Measurements from ENCODE around the gene FBXW9.
"Not testable (repeated sequence)": the region's sequence is repeated elsewhere in the genome, so short reads cannot be mapped to it uniquely, and the experiment has no call there.

The FBXW9 gene

GRCh38 chr19:12647047-12647446, 49.4 kb downstream of the FBXW9 start:
- Histone ChIP-seq H3K79me2 (ENCODE audit: control insufficient read depth, insufficient read depth, low read length) (no peaks in the 10 kb centered on the region), H3K18ac (ENCODE audit: low read length) (no peak overlapping the region), H3K27me3 (ENCODE audit: insufficient read depth, low read length, poor library complexity) (no peaks in the 10 kb centered on the region), H2BK5ac (ENCODE audit: low read length) (no peak overlapping the region), H3K36me3 (ENCODE audit: control insufficient read depth, insufficient read depth, low read length) (no peaks in the 10 kb centered on the region), H3K9ac (ENCODE audit: low read length) (no peak overlapping the region), H4K8ac (ENCODE audit: low read depth, low read length) (no peak overlapping the region), H2BK15ac (replicated peaks; ENCODE audit: low read depth) (no peak overlapping the region), H3K4me3 (ENCODE audit: low read length) (no peak overlapping the region), H3K23ac (ENCODE audit: low read length) (no peak overlapping the region), H3K4me2 (ENCODE audit: low read length) (no peak overlapping the region), H3K4ac (ENCODE audit: low read depth, low read length) (no peak overlapping the region), H3K79me1 (ENCODE audit: low read length) (no peaks in the 10 kb centered on the region), H4K5ac (ENCODE audit: low read length) (no peak overlapping the region), H2AK5ac (ENCODE audit: low read length) (no peak overlapping the region), H3K56ac (ENCODE audit: low read length) (no peak overlapping the region), H3K27ac (ENCODE audit: low read depth, low read length) (no peak overlapping the region), H2BK120ac (ENCODE audit: low read depth, low read length) (no peak overlapping the region), H3K4me1 (ENCODE audit: control insufficient read depth, low read depth, low read length) (no peaks in the 10 kb centered on the region)
- no CpG with 5 or more reads among the region's 8 CpGs for WGBS (ENCODE audit: extremely low coverage, insufficient coverage, low lambda C conversion rate)
- DNase-seq = no peak

DNA sequence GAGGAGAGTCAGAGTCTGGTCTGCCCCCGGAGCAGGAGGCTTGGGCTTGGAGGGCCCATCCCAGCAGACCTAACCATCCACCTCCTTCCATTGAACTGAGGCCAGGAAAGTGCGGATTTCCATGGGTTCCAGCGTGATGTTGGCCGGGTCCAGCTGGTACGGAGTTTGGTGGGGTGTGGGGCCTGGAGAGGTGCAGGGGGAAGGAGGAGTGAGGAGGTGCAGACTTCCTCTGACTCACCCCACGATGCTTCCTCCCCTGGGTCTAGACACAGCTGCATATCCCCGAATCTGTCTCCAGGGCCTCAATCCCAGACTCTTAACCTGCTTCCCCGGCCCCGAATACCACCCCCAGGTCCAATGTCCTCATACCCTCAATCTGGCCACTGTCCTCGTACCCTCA, 49.9 kb downstream of the FBXW9 start:
- no peak for DNase-seq
- H4K8ac ChIP-seq (ENCODE audit: low read depth, low read length) = no peak overlapping the region
- no peaks in the 10 kb centered on the region for H3K79me1 ChIP-seq (ENCODE audit: low read length)
- H3K4ac ChIP-seq (ENCODE audit: low read depth, low read length) = no peak overlapping the region
- H2BK5ac ChIP-seq (ENCODE audit: low read length) = no peak overlapping the region
- H3K27ac ChIP-seq (ENCODE audit: low read depth, low read length) = no peak overlapping the region
- no peak overlapping the region for H3K18ac ChIP-seq (ENCODE audit: low read length)
- H3K23ac ChIP-seq (ENCODE audit: low read length) = no peak overlapping the region
- no peak overlapping the region for H2AK5ac ChIP-seq (ENCODE audit: low read length)
- H3K79me2 ChIP-seq (ENCODE audit: control insufficient read depth, insufficient read depth, low read length) = no peaks in the 10 kb centered on the region
- WGBS (ENCODE audit: extremely low coverage, insufficient coverage, low lambda C conversion rate) = no CpG with 5 or more reads among the region's 10 CpGs
- no peak overlapping the region for H2BK120ac ChIP-seq (ENCODE audit: low read depth, low read length)
- no peaks in the 10 kb centered on the region for H3K27me3 ChIP-seq (ENCODE audit: insufficient read depth, low read length, poor library complexity)
- no peak overlapping the region for H3K56ac ChIP-seq (ENCODE audit: low read length)
- H3K4me2 ChIP-seq (ENCODE audit: low read length) = no peak overlapping the region
- H3K4me3 ChIP-seq (ENCODE audit: low read length) = no peak overlapping the region
- H3K4me1 ChIP-seq (ENCODE audit: control insufficient read depth, low read depth, low read length) = no peaks in the 10 kb centered on the region
- no peaks in the 10 kb centered on the region for H3K36me3 ChIP-seq (ENCODE audit: control insufficient read depth, insufficient read depth, low read length)
- H2BK15ac ChIP-seq (replicated peaks; ENCODE audit: low read depth) = no peak overlapping the region
- H3K9ac ChIP-seq (ENCODE audit: low read length) = no peak overlapping the region
- no peak overlapping the region for H4K5ac ChIP-seq (ENCODE audit: low read length)

DNA sequence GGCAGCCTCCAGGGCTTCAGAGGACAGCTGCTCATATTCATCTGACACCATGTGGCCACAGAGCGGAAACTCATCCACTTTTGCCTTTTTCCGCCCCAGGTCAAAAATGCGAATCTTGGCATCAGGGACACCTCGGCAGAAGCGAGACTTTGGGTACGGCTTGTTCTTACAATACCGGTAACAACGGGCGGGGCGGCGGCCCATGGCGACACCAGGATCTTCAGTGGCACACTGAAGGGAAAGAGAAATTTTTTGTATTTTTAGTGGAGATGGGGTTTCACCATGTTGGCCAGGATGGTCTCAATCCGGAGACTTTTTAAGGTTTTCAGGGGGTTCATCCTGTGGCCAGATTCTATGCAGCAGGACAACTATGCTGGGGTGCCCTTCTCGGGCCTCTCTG, 52.7 kb downstream of the FBXW9 start:
- DNase-seq; H3K56ac ChIP-seq (ENCODE audit: low read length); H2BK120ac ChIP-seq (ENCODE audit: low read depth, low read length); H3K79me2 ChIP-seq (ENCODE audit: control insufficient read depth, insufficient read depth, low read length); H3K27ac ChIP-seq (ENCODE audit: low read depth, low read length); H3K4ac ChIP-seq (ENCODE audit: low read depth, low read length); H3K9ac ChIP-seq (ENCODE audit: low read length); H3K4me1 ChIP-seq (ENCODE audit: control insufficient read depth, low read depth, low read length); H3K79me1 ChIP-seq (ENCODE audit: low read length); H3K27me3 ChIP-seq (ENCODE audit: insufficient read depth, low read length, poor library complexity); H2BK15ac ChIP-seq (replicated peaks; ENCODE audit: low read depth); H4K5ac ChIP-seq (ENCODE audit: low read length); H3K36me3 ChIP-seq (ENCODE audit: control insufficient read depth, insufficient read depth, low read length); H3K23ac ChIP-seq (ENCODE audit: low read length); H2BK5ac ChIP-seq (ENCODE audit: low read length); H3K4me2 ChIP-seq (ENCODE audit: low read length); H3K4me3 ChIP-seq (ENCODE audit: low read length); H3K18ac ChIP-seq (ENCODE audit: low read length); H2AK5ac ChIP-seq (ENCODE audit: low read length); H4K8ac ChIP-seq (ENCODE audit: low read depth, low read length): not testable (repeated sequence)
- no CpG with 5 or more reads among the region's 14 CpGs for WGBS (ENCODE audit: extremely low coverage, insufficient coverage, low lambda C conversion rate)

DNA sequence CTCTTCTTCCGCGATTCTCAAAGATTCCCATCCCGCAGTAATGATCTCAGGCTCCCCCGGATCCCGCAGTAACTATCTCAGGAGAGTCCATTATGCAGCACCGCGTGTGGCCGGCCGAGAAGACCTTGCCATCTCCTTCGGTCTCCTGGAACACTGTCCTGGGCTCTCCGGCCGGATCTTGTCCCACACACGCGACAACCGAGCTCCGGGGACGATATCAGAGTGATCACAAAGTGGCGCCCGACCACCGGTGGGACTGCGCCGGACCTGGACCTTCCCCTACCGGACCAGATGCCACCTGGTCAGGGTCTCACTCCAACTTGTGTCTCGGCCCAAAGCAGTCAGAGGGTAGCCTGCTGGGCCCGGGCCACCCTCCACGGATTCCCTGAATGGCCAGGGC, 53.9 kb downstream of the FBXW9 start:
- H4K8ac ChIP-seq (ENCODE audit: low read depth, low read length) = no peak overlapping the region
- no peak overlapping the region for H2BK5ac ChIP-seq (ENCODE audit: low read length)
- no peak overlapping the region for H3K18ac ChIP-seq (ENCODE audit: low read length)
- no peak overlapping the region for H3K23ac ChIP-seq (ENCODE audit: low read length)
- DNase-seq = no peak
- no peaks in the 10 kb centered on the region for H3K79me2 ChIP-seq (ENCODE audit: control insufficient read depth, insufficient read depth, low read length)
- no peaks in the 10 kb centered on the region for H3K27me3 ChIP-seq (ENCODE audit: insufficient read depth, low read length, poor library complexity)
- H3K9ac ChIP-seq (ENCODE audit: low read length) = no peak overlapping the region
- H4K5ac ChIP-seq (ENCODE audit: low read length) = no peak overlapping the region
- no peak overlapping the region for H2AK5ac ChIP-seq (ENCODE audit: low read length)
- no peak overlapping the region for H3K56ac ChIP-seq (ENCODE audit: low read length)
- no peak overlapping the region for H2BK120ac ChIP-seq (ENCODE audit: low read depth, low read length)
- no peaks in the 10 kb centered on the region for H3K79me1 ChIP-seq (ENCODE audit: low read length)
- no peak overlapping the region for H3K27ac ChIP-seq (ENCODE audit: low read depth, low read length)
- no peaks in the 10 kb centered on the region for H3K4me1 ChIP-seq (ENCODE audit: control insufficient read depth, low read depth, low read length)
- no peak overlapping the region for H3K4ac ChIP-seq (ENCODE audit: low read depth, low read length)
- no CpG with 5 or more reads among the region's 26 CpGs for WGBS (ENCODE audit: extremely low coverage, insufficient coverage, low lambda C conversion rate)
- H2BK15ac ChIP-seq (replicated peaks; ENCODE audit: low read depth) = no peak overlapping the region
- H3K36me3 ChIP-seq (ENCODE audit: control insufficient read depth, insufficient read depth, low read length) = no peaks in the 10 kb centered on the region
- H3K4me2 ChIP-seq (ENCODE audit: low read length) = no peak overlapping the region
- no peak overlapping the region for H3K4me3 ChIP-seq (ENCODE audit: low read length)

DNA sequence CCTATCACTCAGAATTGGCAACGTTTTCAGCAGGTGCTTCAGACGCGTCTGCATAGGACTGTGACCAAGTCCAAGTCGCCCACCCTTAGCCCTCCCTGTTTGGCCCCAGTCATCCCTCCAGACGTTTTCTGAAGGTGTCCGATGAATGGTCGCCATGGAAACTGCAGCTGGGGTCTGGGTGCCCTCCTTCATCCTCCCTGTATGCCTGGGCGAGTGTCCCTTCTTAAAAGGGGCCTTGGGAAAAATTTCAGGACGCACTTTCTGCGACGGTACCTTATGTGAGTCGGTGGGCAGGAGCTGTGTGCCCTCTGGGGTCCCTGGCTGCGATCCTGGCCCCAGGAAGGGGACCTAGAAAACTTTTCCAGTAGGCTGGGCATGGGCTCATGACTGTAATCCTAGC, 55.0 kb downstream of the FBXW9 start:
- H3K27me3 ChIP-seq (ENCODE audit: insufficient read depth, low read length, poor library complexity) = no peaks in the 10 kb centered on the region
- H3K27ac ChIP-seq (ENCODE audit: low read depth, low read length) = no peak overlapping the region
- H4K5ac ChIP-seq (ENCODE audit: low read length) = no peak overlapping the region
- no peaks in the 10 kb centered on the region for H3K79me2 ChIP-seq (ENCODE audit: control insufficient read depth, insufficient read depth, low read length)
- H3K56ac ChIP-seq (ENCODE audit: low read length) = no peak overlapping the region
- H3K79me1 ChIP-seq (ENCODE audit: low read length) = no peaks in the 10 kb centered on the region
- no peak overlapping the region for H3K9ac ChIP-seq (ENCODE audit: low read length)
- no peak overlapping the region for H2AK5ac ChIP-seq (ENCODE audit: low read length)
- no peak overlapping the region for H2BK120ac ChIP-seq (ENCODE audit: low read depth, low read length)
- no peak overlapping the region for H3K4me3 ChIP-seq (ENCODE audit: low read length)
- no peak overlapping the region for H2BK5ac ChIP-seq (ENCODE audit: low read length)
- H3K18ac ChIP-seq (ENCODE audit: low read length) = no peak overlapping the region
- H3K23ac ChIP-seq (ENCODE audit: low read length) = no peak overlapping the region
- H3K4ac ChIP-seq (ENCODE audit: low read depth, low read length) = no peak overlapping the region
- H2BK15ac ChIP-seq (replicated peaks; ENCODE audit: low read depth) = no peak overlapping the region
- no peak overlapping the region for H3K4me2 ChIP-seq (ENCODE audit: low read length)
- H4K8ac ChIP-seq (ENCODE audit: low read depth, low read length) = no peak overlapping the region
- H3K36me3 ChIP-seq (ENCODE audit: control insufficient read depth, insufficient read depth, low read length) = no peaks in the 10 kb centered on the region
- no peaks in the 10 kb centered on the region for H3K4me1 ChIP-seq (ENCODE audit: control insufficient read depth, low read depth, low read length)
- DNase-seq = no peak
- no CpG with 5 or more reads among the region's 13 CpGs for WGBS (ENCODE audit: extremely low coverage, insufficient coverage, low lambda C conversion rate)

- peak overlapping the region; percentile 67 for H3K9ac ChIP-seq (ENCODE audit: low read length)
- H2AK5ac ChIP-seq (ENCODE audit: low read length) = no peak overlapping the region
- H3K4ac ChIP-seq (ENCODE audit: low read depth, low read length) = no peak overlapping the region
- H4K5ac ChIP-seq (ENCODE audit: low read length) = no peak overlapping the region
- no peak overlapping the region for H4K8ac ChIP-seq (ENCODE audit: low read depth, low read length)
- no peaks in the 10 kb centered on the region for H3K79me1 ChIP-seq (ENCODE audit: low read length)
- no peak overlapping the region for H2BK15ac ChIP-seq (replicated peaks; ENCODE audit: low read depth)
- no peak overlapping the region for H2BK5ac ChIP-seq (ENCODE audit: low read length)
- peak; percentile 91 for DNase-seq
- no peaks in the 10 kb centered on the region for H3K79me2 ChIP-seq (ENCODE audit: control insufficient read depth, insufficient read depth, low read length)
- H3K23ac ChIP-seq (ENCODE audit: low read length) = no peak overlapping the region
- H3K18ac ChIP-seq (ENCODE audit: low read length) = no peak overlapping the region
- H3K56ac ChIP-seq (ENCODE audit: low read length) = peak overlapping the region; percentile 88
- no peaks in the 10 kb centered on the region for H3K36me3 ChIP-seq (ENCODE audit: control insufficient read depth, insufficient read depth, low read length)
- no peak overlapping the region for H2BK120ac ChIP-seq (ENCODE audit: low read depth, low read length)
- no peak overlapping the region for H3K4me3 ChIP-seq (ENCODE audit: low read length)
- no peaks in the 10 kb centered on the region for H3K27me3 ChIP-seq (ENCODE audit: insufficient read depth, low read length, poor library complexity)
- WGBS (ENCODE audit: extremely low coverage, insufficient coverage, low lambda C conversion rate) = no CpG with 5 or more reads among the region's 39 CpGs
- no peaks in the 10 kb centered on the region for H3K4me1 ChIP-seq (ENCODE audit: control insufficient read depth, low read depth, low read length)
- H3K27ac ChIP-seq (ENCODE audit: low read depth, low read length) = no peak overlapping the region
- H3K4me2 ChIP-seq (ENCODE audit: low read length) = peak overlapping the region; percentile 66
These were observed 56.4 kb downstream of the FBXW9 start for GRCh38 chr19:12639901-12640613.
